Measurements from ENCODE around the gene MICU1.
"Not testable (repeated sequence)": the region's sequence is repeated elsewhere in the genome, so short reads cannot be mapped to it uniquely, and the experiment has no call there.

Gene MICU1

GRCh38 chr10:72557362-72557761 lies 68.5 kb downstream of the MICU1 start:
- no peak for DNase-seq

- no peak for DNase-seq
These were observed 73.0 kb downstream of the MICU1 start for GRCh38 chr10:72552857-72553256.

GRCh38 chr10:72550239-72550638 lies 75.6 kb downstream of the MICU1 start:
- no peak for DNase-seq

DNA sequence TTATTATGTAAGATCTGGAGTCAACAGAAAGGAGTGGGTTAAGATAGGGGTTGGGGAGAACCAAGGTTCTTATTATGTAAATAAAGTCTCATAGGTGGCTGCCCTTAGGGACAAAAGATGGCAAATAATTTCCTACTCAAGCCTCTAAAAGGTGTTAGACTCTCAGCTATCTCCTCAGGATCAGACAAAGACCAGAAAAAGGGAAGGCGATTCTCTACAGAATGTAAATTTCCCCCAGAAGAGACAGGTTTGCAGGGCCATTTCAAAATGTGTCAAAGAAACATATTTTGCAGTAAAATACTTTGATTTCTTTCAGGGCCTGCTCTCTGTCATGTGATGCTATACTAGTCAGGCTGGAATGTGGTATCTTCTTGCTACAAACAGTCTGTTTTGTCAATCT lies 80.3 kb downstream of the MICU1 start:
- DNase-seq = no peak

DNA sequence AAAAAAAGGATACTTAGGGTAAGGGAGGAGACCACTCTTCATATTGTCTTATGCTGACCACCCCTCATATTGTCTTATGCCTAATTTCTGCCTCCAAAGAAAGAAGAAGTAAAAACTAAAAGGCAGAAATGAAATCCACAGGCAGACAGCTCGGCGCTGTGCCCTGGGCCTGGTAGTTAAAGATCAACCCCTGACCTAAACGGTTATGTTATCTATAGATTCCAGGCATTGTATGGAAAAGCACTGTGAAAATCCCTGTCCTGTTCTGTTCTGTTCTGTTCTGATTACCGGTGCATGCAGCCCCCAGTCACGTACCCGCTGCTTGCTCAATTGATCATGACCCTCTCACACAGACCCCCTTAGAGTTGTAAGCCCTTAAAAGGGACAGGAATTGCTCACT lies 82.0 kb downstream of the MICU1 start:
- DNase-seq = not testable (repeated sequence)

DNA sequence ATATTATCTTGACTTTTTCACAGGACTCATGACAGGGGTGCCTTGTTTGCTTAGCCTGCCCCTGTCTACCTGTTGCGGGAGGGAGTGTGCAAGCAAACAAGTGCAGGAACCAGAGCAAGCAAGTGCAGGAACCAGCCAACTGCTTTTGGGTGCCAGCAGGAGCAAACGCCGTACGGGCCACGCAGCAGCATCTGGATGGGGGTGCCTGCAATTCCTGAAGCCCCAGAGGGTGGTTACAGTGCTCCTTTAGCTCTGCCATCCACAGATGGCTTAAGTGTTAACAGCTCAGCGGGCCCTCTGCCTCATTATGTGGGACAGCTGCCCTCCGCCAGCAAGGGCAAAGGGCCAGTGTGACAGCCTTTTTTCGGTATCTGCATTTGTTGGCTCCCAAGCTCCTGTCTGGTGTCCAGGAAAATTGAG lies 83.5 kb downstream of the MICU1 start:
- no peak for DNase-seq

GRCh38 chr10:72541337-72541736 lies 84.5 kb downstream of the MICU1 start:
- no peak for DNase-seq

- no peak for DNase-seq
These were observed 85.6 kb downstream of the MICU1 start for GRCh38 chr10:72540193-72540807.

GRCh38 chr10:72539137-72539536 lies 86.7 kb downstream of the MICU1 start:
- DNase-seq = no peak

DNA sequence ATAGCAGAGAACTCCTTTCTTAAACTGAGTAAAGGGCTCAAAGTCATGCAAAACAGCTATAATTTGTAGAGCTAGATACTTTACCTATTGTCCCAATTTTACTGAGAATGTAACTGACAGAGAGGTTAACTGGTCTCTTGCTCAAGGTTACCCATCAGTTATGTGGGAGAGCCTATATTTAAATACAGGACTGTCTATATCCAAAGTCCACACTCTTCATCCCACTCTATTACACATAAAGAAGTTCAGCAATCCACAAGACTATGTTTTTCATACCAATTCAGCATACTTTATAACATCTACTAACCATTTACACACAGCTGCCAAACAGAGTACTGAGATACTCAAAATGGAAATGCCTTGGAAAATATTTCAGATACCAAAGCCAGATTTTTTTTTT lies 100.2 kb downstream of the MICU1 start:
- no peak for DNase-seq

- no peak for DNase-seq
These were observed 100.6 kb downstream of the MICU1 start for GRCh38 chr10:72525277-72525676.

GRCh38 chr10:72524489-72524888 lies 101.4 kb downstream of the MICU1 start:
- DNase-seq = no peak

DNA sequence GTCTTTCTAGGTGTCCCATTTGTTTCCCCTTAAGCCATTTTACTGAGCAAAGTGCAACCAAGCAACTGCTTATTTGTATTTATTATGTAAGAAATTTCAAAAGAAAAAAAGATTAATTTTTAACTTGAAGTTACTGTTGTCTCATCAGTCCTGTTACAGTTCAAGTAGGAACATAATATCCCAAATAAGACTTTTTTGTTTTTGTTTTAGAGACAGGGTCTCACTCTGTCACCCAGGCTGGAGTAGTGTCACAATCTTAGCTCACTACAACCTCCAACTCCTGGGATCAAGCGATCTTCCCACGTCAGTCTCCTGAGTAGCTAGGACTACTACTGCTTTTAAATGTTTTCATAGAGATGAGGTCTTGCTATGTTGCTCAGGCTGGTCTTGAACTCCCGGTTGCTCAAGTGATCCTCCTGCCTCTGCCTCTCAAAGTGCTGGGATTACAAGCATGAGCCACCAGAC lies 101.9 kb downstream of the MICU1 start:
- no peak for DNase-seq

GRCh38 chr10:72523062-72523461 lies 102.8 kb downstream of the MICU1 start:
- no peak for DNase-seq

DNA sequence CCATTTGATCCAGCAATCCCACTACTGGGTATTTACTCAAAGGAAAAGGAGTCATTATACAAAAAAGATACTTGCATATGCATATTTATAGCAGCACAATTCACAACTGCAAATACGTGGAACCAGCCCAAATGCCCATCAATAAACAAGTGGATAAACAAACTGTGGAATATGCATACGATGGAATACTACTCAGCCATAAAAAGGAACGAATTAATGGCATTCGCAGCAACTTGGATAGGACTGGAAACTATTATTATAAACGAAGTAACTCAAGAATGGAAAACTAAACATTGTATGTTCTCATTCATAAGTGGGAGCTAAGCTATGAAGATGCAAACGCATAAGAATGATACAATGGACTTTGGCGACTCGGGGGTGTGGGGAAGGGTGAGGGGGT lies 108.6 kb downstream of the MICU1 start:
- no peak for DNase-seq

GRCh38 chr10:72515455-72515854 lies 110.4 kb downstream of the MICU1 start:
- no peak for DNase-seq

DNA sequence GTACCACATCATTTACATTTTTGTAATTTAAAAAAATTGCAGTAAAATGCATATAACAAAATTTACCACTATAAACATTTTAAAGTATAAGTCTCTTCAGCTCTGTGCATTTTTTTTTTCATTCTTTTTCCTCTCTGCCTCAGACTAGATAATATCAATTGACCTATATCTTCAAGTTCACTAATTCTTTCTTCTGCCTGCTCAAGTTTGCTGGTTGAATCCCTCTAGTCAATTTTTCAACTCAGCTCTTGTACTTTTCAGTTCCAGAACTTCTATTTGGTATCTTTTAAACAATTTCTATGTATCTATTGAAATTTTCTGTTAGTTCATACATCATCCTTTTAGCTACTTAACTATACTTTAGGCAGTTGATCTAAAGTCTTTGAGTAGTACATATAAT lies 112.0 kb downstream of the MICU1 start:
- DNase-seq = no peak

GRCh38 chr10:72511459-72511858 lies 114.4 kb downstream of the MICU1 start:
- no peak for DNase-seq

DNA sequence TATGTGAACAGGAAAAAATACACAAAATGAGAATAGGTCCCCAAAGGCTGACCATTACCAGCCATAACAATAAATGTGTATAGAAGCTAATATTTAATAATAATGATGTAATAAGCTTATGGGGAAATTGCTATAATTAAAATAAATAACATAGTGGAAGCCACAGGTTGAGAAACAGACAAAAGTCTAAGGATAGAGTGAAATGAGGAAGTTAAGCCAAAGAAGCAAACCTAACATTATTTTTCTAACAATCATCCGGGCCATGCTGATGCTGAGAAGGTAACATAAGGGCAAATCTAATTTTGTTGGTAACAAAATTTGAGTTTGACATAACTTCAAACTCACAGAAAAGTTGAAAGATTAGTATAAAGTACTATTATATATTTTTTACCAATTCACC lies 115.9 kb downstream of the MICU1 start:
- no peak for DNase-seq

- no peak for DNase-seq
These were observed 116.6 kb downstream of the MICU1 start for GRCh38 chr10:72509206-72509799.

DNA sequence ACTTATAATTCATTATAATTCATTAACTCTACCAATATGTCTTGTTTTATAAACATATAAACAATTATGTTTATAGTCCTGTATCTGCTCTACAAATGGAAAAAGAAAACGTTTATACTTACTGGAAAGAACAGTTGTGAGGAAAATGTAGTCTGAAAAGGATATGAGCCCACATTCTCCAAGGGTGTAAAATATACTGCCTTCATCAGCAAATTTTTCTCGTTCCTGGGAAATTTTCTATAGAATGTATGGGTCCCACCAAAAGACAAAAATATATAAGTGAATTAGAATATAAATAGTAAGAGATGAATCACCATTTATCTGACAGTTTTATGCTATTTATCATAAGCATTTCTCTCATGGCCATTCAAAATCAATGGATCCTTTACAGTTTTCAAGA lies 117.8 kb downstream of the MICU1 start:
- DNase-seq = no peak

GRCh38 chr10:72506474-72506873 lies 119.4 kb downstream of the MICU1 start:
- DNase-seq = no peak

DNA sequence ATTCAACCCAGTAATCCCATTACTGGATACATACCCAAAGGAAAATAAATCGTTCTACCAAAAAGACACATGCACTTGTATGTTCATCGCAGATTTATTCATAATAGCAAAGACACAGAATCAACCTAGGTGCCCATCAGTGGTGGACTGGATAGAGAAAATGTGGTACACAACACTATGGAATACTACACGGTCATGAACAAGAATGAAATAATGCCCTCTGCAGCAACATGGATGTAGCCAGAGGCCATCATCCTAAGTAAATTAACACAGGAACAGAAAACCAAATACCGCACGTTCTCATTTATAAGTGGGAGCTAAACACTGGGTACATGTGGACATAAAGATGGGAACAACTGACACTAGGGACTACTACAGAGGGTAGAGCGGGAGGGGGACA lies 120.4 kb downstream of the MICU1 start:
- no peak for DNase-seq

GRCh38 chr10:72503694-72504438 lies 122.0 kb downstream of the MICU1 start:
- DNase-seq = no peak
